ENCODE data around the gene PIGS.

PIGS gene

DNA sequence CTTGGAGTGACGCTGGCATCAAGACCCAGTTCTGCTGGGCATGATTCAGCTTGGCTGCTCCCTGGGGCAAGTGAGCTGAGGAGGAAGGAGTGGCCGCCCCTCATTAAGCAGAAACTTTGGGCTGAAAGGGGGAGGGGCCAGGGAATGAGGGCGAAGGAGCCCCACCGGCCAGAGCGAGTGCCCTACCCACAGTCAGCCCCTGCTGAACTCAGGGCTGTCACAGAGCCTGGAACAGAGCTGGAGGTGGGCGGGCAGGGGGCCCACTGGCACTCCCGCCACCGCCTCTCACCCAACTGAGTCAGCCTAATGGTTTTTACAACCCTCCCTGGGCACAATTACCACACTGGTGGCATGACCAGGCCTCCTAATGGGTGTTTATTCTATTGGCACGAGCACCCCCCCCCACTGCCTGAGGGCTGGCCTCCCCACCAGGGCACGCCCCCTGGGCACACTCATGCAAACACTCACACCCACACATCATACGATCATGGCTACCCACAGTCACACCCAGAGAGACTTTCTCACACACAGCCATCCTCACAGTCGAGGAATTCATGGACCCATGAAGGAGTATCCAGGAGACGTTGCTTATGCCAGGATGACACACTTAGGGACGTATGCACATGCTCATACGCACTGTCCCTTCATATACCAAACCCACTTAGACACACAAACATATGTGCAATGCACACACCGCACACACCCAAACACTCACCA lies 38.1 kb downstream of the PIGS start:
- Histone ChIP-seq H3K27me3 (ENCODE audit: insufficient read depth, low read length) (no peaks in the 10 kb centered on the region), H3K27ac (ENCODE audit: low read length) (no peak overlapping the region), H3K36me3 (ENCODE audit: insufficient read depth, low read depth, low read length) (no peaks in the 10 kb centered on the region), H3K4me3 (ENCODE audit: low read length) (no peak overlapping the region), H3K9me3 (ENCODE audit: insufficient read depth, low read depth, low read length) (no peaks in the 10 kb centered on the region), H3K9ac (ENCODE audit: low read depth, low read length) (no peak overlapping the region), H3K4me1 (ENCODE audit: insufficient read depth, low read length) (no peaks in the 10 kb centered on the region)

DNA sequence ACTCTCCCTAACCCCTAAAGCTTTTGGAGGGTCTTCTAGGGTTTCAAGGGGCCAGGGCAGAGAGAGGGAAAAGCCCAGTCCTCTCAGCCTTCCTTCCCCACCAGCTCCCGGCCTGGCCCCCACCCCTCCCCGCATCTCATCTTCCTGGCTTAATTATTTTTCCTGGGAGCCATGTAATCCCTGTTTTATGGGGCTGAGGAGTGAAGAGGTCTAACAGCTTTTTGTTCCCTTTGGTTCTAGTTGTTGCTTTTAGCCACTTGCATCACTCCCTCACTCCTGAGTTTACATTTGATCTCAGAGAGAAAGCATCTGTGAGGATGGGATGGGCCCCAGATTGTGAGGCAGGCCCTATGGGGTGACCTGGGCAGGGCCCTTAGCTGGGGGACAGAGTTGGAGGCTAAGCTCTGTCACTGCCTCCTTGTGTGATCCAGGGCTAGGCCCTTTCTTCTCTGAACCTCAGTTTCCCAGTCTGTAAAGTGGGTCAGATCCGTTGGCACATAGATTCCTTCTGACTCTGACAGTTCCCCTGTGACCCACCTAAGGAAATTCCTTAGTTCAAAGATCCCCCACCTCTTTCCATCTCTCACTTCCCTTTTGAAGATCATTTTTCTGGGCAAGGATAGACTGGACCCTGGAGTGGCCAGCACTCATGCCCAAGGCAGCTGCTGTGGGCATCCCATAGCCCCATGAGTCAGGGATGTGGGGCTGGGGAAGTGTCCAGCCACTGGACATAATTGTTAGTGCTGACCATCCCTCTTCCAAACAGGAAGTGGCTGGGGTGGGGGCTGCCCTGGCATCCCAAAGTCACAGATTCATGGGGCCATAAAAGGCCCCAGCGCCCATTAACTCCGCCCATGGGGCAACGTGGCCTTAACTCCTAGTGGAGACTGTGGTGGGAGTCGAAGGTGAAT lies 39.0 kb downstream of the PIGS start:
- no peaks in the 10 kb centered on the region for H3K27me3 ChIP-seq (ENCODE audit: insufficient read depth, low read length)
- no peak overlapping the region for H3K9ac ChIP-seq (ENCODE audit: low read depth, low read length)
- no peak overlapping the region for H3K27ac ChIP-seq (ENCODE audit: low read length)
- no peaks in the 10 kb centered on the region for H3K36me3 ChIP-seq (ENCODE audit: insufficient read depth, low read depth, low read length)
- no peaks in the 10 kb centered on the region for H3K9me3 ChIP-seq (ENCODE audit: insufficient read depth, low read depth, low read length)
- no peaks in the 10 kb centered on the region for H3K4me1 ChIP-seq (ENCODE audit: insufficient read depth, low read length)
- H3K4me3 ChIP-seq (ENCODE audit: low read length), result no peak overlapping the region

DNA sequence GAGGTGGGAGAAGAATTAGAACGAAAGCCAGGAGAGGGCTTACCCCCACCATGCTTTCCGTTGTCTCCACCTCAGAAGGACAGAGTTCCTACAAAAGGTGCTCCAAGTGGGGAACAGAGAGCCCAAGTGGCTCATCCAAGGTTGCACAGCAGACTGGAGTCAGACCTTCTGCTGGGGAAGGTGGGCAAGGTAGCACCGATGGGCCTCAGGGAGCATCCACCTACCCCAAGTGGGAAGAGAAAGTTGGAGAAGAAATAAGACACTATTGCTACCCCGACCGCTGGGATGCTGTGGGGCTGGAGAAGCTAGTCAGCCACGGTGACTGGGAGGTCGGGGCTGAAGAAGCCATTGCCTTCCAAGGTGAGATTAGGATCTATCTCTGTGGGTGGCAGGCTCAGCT lies 40.4 kb downstream of the PIGS start:
- Histone ChIP-seq H3K4me3 (ENCODE audit: low read length) (no peak overlapping the region), H3K9me3 (ENCODE audit: insufficient read depth, low read depth, low read length) (no peaks in the 10 kb centered on the region), H3K27me3 (ENCODE audit: insufficient read depth, low read length) (no peaks in the 10 kb centered on the region), H3K9ac (ENCODE audit: low read depth, low read length) (no peak overlapping the region), H3K4me1 (ENCODE audit: insufficient read depth, low read length) (no peaks in the 10 kb centered on the region), H3K27ac (ENCODE audit: low read length) (no peak overlapping the region), H3K36me3 (ENCODE audit: insufficient read depth, low read depth, low read length) (no peaks in the 10 kb centered on the region)

DNA sequence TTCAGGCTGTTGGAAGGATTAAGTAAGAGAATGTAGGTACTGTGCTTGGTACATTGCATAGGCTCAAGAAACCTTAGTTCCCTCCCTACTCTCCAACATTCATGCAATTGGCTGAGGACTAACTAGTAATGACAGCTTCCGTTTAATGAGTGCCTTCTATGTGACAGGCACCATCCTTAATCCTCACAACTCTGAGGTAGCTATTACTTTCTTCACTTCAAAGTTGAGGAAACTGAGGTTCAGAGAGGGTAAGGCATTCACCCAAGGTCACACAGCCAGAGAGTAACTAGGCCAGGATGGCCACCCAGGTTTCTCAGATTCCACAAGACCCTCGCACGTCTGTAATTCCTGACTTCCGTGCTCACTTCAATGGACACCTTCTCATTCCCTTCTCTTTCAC lies 41.1 kb downstream of the PIGS start:
- Histone ChIP-seq H3K27ac (ENCODE audit: low read length) (no peak overlapping the region), H3K4me1 (ENCODE audit: insufficient read depth, low read length) (no peaks in the 10 kb centered on the region), H3K9me3 (ENCODE audit: insufficient read depth, low read depth, low read length) (no peaks in the 10 kb centered on the region), H3K27me3 (ENCODE audit: insufficient read depth, low read length) (no peaks in the 10 kb centered on the region), H3K36me3 (ENCODE audit: insufficient read depth, low read depth, low read length) (no peaks in the 10 kb centered on the region), H3K4me3 (ENCODE audit: low read length) (no peak overlapping the region), H3K9ac (ENCODE audit: low read depth, low read length) (no peak overlapping the region)

DNA sequence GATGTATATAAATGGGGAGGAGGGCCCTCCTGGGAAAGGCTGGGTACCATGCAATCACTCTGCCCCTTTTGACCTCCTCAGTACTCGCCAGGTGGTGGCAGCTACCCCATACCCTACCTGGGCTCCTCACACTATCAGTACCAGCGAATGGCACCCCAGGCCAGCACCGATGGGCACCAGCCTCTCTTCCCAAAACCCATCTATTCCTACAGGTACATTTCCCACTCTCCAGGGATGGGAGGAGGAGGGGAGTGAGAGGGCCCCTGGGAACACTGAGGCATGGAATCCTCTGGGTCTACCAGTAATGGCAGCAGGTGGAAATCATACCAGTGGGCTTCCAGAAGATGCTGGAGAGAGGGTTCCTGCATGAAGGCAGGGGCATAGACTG lies 42.3 kb downstream of the PIGS start:
- no peak overlapping the region for H3K27ac ChIP-seq (ENCODE audit: low read length)
- H3K4me3 ChIP-seq (ENCODE audit: low read length), result no peak overlapping the region
- H3K4me1 ChIP-seq (ENCODE audit: insufficient read depth, low read length), result no peaks in the 10 kb centered on the region
- H3K36me3 ChIP-seq (ENCODE audit: insufficient read depth, low read depth, low read length), result no peaks in the 10 kb centered on the region
- no peaks in the 10 kb centered on the region for H3K27me3 ChIP-seq (ENCODE audit: insufficient read depth, low read length)
- H3K9ac ChIP-seq (ENCODE audit: low read depth, low read length), result no peak overlapping the region
- no peaks in the 10 kb centered on the region for H3K9me3 ChIP-seq (ENCODE audit: insufficient read depth, low read depth, low read length)

DNA sequence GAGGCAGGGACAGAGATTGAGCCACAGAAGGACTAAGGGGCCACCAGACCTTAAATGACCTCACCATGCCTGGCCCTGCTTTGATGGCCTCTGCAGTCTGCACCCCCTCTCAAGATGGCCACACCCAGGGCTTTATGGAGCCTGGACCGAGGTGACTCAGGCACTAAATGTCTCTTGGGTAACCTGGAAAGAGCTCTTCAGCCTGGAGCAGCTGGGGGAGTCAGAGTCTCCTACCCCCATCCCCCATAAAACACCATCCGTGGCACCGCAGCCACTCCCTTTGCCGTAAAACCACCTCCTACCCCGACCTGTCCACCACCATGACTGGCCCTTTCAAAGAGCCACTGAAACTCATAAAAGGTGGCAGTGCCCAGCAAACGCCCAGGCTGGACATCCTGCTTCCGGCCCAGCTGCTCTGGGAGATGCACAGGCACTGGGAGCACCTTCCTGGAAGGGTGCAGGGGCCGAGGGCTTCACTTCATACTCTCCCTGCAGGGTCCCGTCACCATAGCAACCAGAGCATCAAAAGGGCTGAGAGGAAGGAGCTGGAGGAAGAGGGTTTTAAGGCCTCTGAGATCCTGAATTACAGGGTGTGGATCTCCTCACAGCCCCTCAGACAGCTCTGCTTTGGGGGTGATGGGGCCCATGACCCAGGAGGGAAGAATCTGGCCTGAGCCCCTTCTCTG lies 42.9 kb downstream of the PIGS start:
- Histone ChIP-seq H3K9me3 (ENCODE audit: insufficient read depth, low read depth, low read length) (no peaks in the 10 kb centered on the region), H3K27me3 (ENCODE audit: insufficient read depth, low read length) (no peaks in the 10 kb centered on the region), H3K4me1 (ENCODE audit: insufficient read depth, low read length) (no peaks in the 10 kb centered on the region), H3K27ac (ENCODE audit: low read length) (no peak overlapping the region), H3K4me3 (ENCODE audit: low read length) (no peak overlapping the region), H3K36me3 (ENCODE audit: insufficient read depth, low read depth, low read length) (no peaks in the 10 kb centered on the region), H3K9ac (ENCODE audit: low read depth, low read length) (no peak overlapping the region)

DNA sequence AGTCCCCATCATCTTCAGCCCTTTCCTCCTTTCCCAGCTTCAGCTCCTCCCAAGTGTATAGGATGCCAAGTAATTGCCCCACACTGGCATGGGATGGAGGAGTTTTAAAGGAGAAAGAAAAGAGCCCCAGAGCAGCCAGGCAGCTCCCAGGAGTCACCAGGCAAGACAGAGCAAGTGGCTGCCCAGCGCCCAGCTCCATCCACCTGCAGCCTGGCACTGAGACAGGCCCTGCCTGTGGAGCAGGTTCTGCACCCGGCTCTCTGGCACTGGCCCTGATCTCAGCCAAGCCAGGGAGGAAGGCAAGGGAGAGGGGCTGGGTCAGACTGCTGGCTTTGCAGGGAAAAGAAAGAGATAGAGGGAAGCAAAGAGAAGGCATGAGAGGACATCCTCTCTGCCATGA lies 43.5 kb downstream of the PIGS start:
- Histone ChIP-seq H3K4me3 (ENCODE audit: low read length) (no peak overlapping the region), H3K9me3 (ENCODE audit: insufficient read depth, low read depth, low read length) (no peaks in the 10 kb centered on the region), H3K36me3 (ENCODE audit: insufficient read depth, low read depth, low read length) (no peaks in the 10 kb centered on the region), H3K27me3 (ENCODE audit: insufficient read depth, low read length) (no peaks in the 10 kb centered on the region), H3K4me1 (ENCODE audit: insufficient read depth, low read length) (no peaks in the 10 kb centered on the region), H3K9ac (ENCODE audit: low read depth, low read length) (no peak overlapping the region), H3K27ac (ENCODE audit: low read length) (no peak overlapping the region)

DNA sequence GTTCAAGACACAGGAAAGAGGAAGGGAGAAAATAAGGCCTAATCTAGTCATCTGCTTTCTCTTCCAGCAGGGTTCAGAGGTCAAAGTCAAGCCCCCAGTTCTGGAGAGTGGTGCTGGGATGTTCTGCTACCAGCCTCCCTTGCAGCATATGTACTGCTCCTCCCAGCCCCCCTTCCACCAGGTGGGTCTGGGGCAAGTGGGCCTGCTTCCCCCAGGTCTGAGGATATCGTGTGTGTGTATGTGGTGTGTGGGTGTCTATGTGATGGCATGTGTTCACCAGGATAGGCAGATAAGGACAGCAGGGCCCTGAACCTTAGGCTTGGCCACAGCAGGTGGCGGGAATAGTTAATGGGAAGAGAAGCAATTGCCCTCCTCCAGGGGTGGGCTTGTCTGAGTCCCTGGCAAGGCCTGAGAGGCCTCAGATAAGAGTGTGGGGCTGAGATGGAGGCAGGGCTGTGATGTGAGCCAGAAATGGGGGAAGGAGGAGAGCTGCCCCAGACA lies 44.1 kb downstream of the PIGS start:
- Histone ChIP-seq H3K4me3 (ENCODE audit: low read length) (no peak overlapping the region), H3K36me3 (ENCODE audit: insufficient read depth, low read depth, low read length) (no peaks in the 10 kb centered on the region), H3K27me3 (ENCODE audit: insufficient read depth, low read length) (no peaks in the 10 kb centered on the region), H3K9me3 (ENCODE audit: insufficient read depth, low read depth, low read length) (no peaks in the 10 kb centered on the region), H3K9ac (ENCODE audit: low read depth, low read length) (no peak overlapping the region), H3K27ac (ENCODE audit: low read length) (no peak overlapping the region), H3K4me1 (ENCODE audit: insufficient read depth, low read length) (no peaks in the 10 kb centered on the region)

DNA sequence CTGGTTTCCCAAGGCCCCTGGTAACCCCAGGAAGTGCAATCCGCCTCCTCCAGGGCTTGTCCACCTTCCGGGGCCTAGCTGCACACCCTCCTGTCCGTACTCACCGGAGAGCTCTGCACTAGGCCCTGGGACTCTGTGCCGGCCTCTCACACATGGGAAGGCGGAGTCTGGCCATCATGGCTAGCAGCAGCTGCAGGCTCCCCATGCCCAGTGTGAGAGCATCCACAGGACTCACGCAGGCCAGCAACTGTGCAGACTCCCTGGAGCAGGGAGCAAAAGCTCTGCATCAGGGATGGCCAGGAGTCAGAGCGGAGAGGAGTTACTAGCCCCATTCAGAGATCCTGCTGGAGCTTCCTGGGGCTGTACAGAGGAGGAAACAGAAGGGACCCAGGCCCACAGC lies 44.9 kb downstream of the PIGS start:
- H3K9ac ChIP-seq (ENCODE audit: low read depth, low read length), result no peak overlapping the region
- H3K4me3 ChIP-seq (ENCODE audit: low read length), result no peak overlapping the region
- H3K27me3 ChIP-seq (ENCODE audit: insufficient read depth, low read length), result 0 out of 2 replicates have a peak, but pooled peaks cover 4% of the 10 kb centered on the region
- H3K36me3 ChIP-seq (ENCODE audit: insufficient read depth, low read depth, low read length), result no peaks in the 10 kb centered on the region
- no peaks in the 10 kb centered on the region for H3K9me3 ChIP-seq (ENCODE audit: insufficient read depth, low read depth, low read length)
- no peak overlapping the region for H3K27ac ChIP-seq (ENCODE audit: low read length)
- H3K4me1 ChIP-seq (ENCODE audit: insufficient read depth, low read length), result no peaks in the 10 kb centered on the region

DNA sequence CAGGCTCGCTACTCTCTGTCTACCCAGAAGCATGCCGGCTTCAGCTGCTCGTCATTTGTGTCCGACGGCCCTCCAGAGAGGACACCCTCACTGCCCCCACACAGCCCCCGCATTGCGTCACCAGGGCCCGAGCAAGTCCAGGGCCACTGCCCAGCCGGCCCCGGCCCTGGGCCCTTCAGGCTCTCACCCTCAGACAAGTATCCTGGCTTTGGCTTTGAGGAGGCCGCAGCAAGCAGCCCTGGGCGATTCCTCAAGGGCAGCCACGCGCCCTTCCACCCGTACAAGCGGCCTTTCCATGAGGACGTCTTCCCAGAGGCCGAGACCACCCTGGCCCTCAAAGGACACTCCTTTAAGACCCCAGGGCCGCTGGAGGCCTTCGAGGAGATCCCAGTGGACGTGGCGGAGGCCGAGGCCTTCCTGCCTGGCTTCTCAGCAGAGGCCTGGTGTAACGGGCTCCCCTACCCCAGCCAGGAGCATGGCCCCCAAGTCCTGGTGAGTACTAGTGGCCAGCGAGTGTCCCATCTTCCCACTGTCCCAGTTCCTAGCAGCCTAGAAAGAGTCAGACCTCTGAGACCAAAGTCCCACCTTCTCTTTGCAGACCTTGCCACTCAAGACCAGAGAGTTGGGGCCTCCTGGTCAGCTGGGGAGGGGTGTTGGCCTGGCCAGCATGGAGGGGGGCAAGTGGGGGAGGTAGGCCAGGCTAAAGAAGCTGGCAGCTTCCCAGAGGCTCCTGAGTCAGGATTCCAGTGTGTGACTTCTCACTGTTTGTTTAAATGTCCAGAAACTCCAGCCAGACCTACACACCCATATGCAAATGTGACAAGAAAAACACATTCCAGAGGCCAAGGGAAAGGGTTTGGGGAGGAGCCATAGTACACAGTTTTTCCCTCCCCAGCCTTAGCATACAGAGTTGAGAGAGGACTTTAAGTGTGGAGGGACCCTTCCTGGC lies 46.6 kb downstream of the PIGS start:
- H3K4me1 ChIP-seq (ENCODE audit: insufficient read depth, low read length), result no peaks in the 10 kb centered on the region
- H3K9ac ChIP-seq (ENCODE audit: low read depth, low read length), result no peak overlapping the region
- no peaks in the 10 kb centered on the region for H3K9me3 ChIP-seq (ENCODE audit: insufficient read depth, low read depth, low read length)
- 0 out of 2 replicates have a peak, but pooled peaks cover 4% of the 10 kb centered on the region for H3K27me3 ChIP-seq (ENCODE audit: insufficient read depth, low read length)
- no peak overlapping the region for H3K4me3 ChIP-seq (ENCODE audit: low read length)
- H3K36me3 ChIP-seq (ENCODE audit: insufficient read depth, low read depth, low read length), result no peaks in the 10 kb centered on the region
- no peak overlapping the region for H3K27ac ChIP-seq (ENCODE audit: low read length)

DNA sequence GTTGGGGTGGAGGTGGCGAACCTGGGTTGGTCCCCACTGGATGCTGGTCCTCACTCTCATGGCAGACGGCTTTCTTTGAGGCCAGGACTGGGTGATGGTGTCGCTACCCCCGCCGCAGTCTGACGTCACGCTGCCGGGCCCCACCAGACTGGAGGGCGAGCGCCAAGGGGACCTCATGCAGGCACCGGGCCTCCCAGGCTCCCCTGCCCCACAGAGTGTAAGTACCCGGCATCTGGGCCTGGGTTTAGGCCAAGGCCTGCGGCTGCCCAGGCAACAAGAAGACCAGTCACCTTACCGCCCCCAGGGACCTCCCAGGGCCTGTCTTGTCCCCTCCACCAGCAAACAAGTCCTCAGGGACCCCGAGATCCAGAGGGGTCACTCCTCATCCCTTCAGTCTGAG lies 47.4 kb downstream of the PIGS start:
- Histone ChIP-seq H3K36me3 (ENCODE audit: insufficient read depth, low read depth, low read length) (no peaks in the 10 kb centered on the region), H3K27me3 (ENCODE audit: insufficient read depth, low read length) (0 out of 2 replicates have a peak, but pooled peaks cover 4% of the 10 kb centered on the region), H3K4me3 (ENCODE audit: low read length) (no peak overlapping the region), H3K9ac (ENCODE audit: low read depth, low read length) (no peak overlapping the region), H3K9me3 (ENCODE audit: insufficient read depth, low read depth, low read length) (no peaks in the 10 kb centered on the region), H3K4me1 (ENCODE audit: insufficient read depth, low read length) (no peaks in the 10 kb centered on the region), H3K27ac (ENCODE audit: low read length) (no peak overlapping the region)

Measured in iPS-20b (cell line).